Effector CD8-positive, alpha-beta T cell (primary cell): Measurements from ENCODE around the gene DOP1A.
"Not testable (repeated sequence)": the region's sequence is repeated elsewhere in the genome, so short reads cannot be mapped to it uniquely, and the experiment has no call there.

Experiments
- DNase-seq: peaks from one replicate; lab custom pipeline; 2025; lab: John Stamatoyannopoulos, UW

The DOP1A gene

GRCh38 chr6:83151114-83151513, 83.6 kb downstream of the DOP1A start:
- DNase-seq, result no peak

GRCh38 chr6:83152913-83153312, 85.4 kb downstream of the DOP1A start:
- DNase-seq, result no peak

DNA sequence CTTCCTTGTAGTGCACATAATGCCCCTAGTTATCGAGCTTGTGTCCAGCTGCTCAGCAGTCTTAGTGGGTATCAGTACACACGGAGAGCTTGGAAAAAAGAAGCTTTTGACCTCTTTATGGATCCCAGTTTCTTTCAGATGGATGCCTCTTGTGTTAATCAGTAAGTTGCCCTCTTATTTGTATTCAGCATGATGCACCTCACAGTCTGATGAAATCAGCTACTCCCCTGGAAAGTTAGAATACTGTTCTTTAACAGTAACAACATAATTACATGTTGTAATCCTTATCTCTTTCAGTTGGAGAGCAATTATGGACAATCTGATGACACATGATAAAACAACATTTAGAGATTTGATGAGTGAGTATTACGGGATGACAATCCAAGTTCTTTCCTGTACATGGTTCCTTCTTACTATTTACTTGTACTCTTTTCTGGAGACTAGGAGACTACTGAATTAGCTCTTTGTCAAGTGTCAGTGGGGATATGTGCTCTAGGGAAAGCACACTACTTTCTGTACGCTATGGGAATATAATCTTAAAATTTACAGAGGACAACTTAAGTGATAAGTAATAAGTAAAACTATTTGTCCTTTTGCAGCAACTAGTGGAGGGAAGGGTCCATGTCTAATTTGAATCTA, 86.5 kb downstream of the DOP1A start:
- DNase-seq, result no peak

- DNase-seq, result no peak
Observed at GRCh38 chr6:83155794-83156193, 88.3 kb downstream of the DOP1A start.

DNA sequence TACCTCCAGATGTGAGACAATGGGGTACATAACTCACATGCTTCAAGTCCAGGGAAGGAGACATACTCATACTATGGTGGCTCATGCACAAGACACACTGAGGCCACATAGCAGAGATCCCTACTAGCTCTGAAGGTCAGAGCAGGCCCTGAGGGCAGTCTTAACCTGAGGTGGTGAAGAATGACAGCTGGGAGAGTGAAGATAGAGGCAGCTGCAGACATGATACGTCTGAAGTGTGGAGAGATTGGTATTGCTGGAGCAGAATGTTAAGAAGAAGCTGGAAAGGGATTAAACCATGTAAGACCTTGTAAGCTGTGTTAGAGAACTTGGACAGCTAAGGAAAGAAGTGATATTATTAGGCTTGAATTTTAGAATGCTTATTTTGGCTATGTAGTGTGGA, 92.7 kb downstream of the DOP1A start:
- DNase-seq, result no peak

- DNase-seq, result no peak
Observed at GRCh38 chr6:83167726-83168278, 100.3 kb downstream of the DOP1A start.

DNA sequence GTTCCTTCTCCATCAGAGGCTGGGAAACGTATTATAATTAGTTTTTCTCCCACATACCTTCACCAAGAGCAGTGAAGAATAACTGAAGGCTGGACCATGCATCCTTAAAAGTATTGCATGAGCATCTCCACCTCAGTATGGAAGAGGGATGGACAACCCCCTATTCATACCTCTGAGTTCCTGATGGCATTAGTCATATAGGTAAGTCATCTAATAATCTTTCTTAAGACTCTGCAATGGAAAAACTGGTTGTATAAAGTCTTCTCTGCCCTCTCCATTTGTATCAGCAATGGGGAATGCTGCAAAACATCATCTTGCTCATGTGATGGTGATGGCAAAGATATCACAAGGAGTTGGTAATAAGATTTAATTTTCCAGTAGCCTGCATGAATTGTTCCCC, 101.1 kb downstream of the DOP1A start:
- no peak for DNase-seq

DNA sequence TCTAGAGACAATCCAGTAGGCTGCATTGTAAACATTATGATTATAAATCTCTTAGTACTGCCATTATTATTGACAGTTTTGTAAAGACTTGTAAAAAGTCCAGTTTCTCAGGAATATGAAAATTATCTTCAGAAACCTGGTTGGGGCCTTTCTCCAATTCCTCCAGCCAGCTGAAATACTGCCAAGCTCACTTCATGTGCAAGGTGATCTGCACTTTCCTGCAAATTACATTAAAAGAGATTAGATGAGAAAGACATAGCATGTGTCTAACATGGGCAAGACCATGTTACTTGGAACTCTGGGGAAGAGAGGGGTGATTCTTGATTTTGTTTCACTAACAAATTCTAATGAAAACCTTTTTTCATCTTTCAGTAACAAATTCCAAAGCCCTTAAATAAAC, 101.6 kb downstream of the DOP1A start:
- DNase-seq, result no peak

- no peak for DNase-seq
Observed at GRCh38 chr6:83169511-83169910, 102.0 kb downstream of the DOP1A start.

DNA sequence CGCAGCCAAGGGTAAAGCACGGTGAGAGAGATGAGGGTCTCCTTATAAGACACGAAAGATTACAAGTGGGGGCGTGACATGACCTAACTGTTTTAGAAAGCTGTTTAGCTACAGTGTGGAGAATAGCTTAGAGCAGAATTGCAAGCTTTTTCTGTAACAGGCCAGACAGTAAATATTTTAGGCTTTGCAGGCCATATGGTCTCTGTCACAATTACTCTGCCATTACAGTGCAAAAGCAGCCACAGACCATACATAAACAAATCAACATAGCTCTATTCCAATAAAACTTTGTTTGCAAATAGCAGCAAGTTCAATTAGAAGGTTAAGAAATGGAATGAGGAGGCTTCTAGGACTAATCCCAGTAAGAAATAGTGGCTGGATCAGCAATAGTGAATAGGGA, 108.8 kb downstream of the DOP1A start:
- no peak for DNase-seq

- DNase-seq, result no peak
Observed at GRCh38 chr6:83180426-83180950, 113.0 kb downstream of the DOP1A start.

- DNase-seq, result no peak
Observed at GRCh38 chr6:83182114-83182513, 114.6 kb downstream of the DOP1A start.

- no peak for DNase-seq
Observed at GRCh38 chr6:83183082-83183828, 115.8 kb downstream of the DOP1A start.

GRCh38 chr6:83185096-83185495, 117.6 kb downstream of the DOP1A start:
- no peak for DNase-seq

DNA sequence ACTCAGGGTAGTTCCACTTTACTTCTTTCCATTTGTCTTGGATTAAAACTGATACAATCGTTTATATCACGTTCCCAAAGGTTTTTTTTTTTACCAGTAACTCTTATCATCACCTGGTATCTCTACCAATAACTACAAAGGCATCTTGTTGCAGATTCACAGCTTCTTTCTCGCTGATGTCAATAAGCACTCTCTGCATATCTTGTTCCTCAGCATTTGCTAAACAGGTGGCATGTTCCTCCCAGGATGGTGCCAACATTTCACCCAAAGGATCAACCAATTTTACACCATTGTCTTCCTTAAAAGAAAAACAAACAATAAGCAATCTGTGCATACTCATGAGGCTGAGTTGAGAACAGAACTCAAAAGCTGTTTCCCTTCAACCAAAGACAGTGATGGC, 121.0 kb downstream of the DOP1A start:
- no peak for DNase-seq

DNA sequence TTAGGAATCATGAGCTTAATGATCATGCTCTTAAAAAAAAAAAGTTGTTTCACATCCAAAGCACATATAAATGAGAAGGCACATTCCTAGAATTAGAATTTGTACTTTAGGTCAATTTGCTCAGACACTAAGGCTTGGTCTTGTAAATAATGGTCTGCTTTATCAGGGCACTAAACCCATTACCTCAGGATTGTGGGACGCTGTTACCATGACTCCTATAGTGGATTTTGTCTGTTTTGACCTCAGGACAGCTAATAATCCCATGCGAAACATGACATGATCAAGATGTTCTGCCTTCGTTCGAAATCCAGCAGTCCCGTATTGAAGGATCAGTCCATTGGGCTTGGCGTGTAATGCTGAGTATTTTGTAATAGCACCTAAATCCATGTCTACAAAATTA, 123.2 kb downstream of the DOP1A start:
- DNase-seq, result no peak

DNA sequence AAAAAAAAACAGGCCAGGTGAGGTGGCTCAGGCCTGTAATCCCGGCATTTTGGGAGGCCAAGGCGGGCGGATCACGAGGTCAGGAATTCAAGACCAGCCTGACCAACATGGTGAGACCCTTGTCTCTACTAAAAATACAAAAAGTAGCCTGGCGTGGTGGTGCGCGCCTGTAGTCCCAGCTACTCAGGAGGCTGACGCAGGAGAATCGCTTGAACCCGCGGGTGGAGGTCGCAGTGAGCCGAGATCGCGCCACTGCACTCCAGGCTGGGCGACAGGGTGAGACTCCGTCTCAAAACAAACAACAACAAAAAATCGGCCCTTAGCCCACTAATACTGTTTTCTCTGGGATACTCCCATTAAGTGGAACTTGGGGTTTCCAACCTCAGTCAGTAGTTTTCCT, 124.5 kb downstream of the DOP1A start:
- not testable (repeated sequence) for DNase-seq

- DNase-seq, result no peak
Observed at GRCh38 chr6:83192456-83192855, 125.0 kb downstream of the DOP1A start.

GRCh38 chr6:83192871-83193746, 125.6 kb downstream of the DOP1A start, which contains the start of the genes PGM3 and RWDD2A:
TSS of gene PGM3 (minus strand) at chr6:83193265. CDS start at chr6:83191012, 2,253 bp downstream.
TSS of gene RWDD2A (plus strand) at chr6:83193357. CDS start at chr6:83194452, 1,095 bp downstream.
- peak; percentile 82 for DNase-seq

DNA sequence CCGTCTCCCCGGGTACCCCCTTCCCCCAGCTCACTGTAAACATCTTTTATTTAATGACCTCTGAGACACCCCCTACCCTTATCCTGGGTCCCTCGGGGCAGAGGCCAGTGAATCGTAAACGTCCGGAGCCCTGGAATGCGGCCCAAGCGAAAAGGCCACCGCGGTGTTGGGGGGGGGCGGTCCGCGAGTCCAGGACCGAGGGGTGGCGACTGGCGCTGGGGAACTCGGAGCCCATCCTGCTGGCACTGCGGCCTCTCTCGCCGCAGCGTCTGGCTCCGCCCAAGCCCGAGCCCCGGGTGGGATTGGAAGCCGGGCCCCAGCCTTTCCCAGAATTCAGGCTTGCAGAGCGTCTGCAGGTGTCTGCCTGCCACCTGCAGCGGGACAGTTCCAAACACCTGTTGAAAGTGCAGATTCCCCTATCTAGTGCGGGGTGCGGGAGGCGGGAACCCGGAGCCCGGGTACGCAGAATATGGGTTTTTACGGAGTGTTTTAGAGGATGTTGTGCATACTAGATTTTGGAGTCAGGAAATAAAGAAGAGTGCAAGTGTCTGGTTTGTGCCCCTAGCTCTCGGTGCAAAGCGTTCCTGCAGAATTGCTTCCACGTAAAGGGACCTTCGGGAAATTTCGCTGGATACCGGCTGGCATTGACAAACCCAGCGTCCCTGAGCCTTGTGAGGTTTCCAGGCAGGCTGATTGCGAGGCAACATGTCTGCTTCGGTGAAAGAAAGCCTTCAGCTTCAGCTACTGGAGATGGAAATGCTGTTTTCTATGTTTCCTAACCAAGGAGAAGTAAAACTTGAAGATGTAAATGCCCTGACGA, 126.5 kb downstream of the DOP1A start:
- DNase-seq, result peak; percentile 11
